Panc1 (cell line): ENCODE data around the gene CLUH. TPM values are rescaled to one million over a fixed set of nuclear protein-coding genes. Genes with fewer than 3 reads are reported as not detected.

Source experiments
- ATAC-seq: fragments of 200-7000 bp; cut with Tn5 transposase; 2 replicates; pipeline ENCODE4 v1.9.1; 2020; ENCODE audit warnings: mild to moderate bottlenecking, moderate library complexity
- Bru-seq: library from RNA; stranded (reverse); fragments of 400-500 nt; gene quantifications from one replicate; lab custom pipeline; 2021; lab: Mats Ljungman, UMichigan
- BruChase-seq, 2 experiments: library from RNA; stranded (reverse); fragments of 400-500 nt; gene quantifications; one replicate each; lab custom pipeline; 2021; lab: Mats Ljungman, UMichigan
- BruUV-seq: library from RNA; stranded (reverse); fragments of 400-500 nt; replicated peaks from 2 replicates; lab custom pipeline; 2021; lab: Mats Ljungman, UMichigan
- CTCF ChIA-PET: fragments of 300-600 bp; sonication (Branson Sonifier 250); formaldehyde crosslinking; loops from one replicate; lab custom pipeline; 2022; ENCODE audit warnings: antibody characterized with exemption; lab: Charles Lee
- POLR2A ChIA-PET: fragments of 300-600 bp; sonication (Branson Sonifier 250); formaldehyde crosslinking; loops from one replicate; lab custom pipeline; 2022; ENCODE audit warnings: antibody characterized with exemption; lab: Charles Lee
- DNase-seq: peaks from one replicate; pipeline ENCODE4 v3.0.0-alpha.2; 2010; ENCODE audit warnings: low read depth, low spot score
- H3K27ac ChIP-seq: 2 replicates; pipeline ENCODE4 v1.5.1; 2011; ENCODE audit warnings: mild to moderate bottlenecking, low read length, inconsistent platforms
- H3K27me3 ChIP-seq: fragments of 200-500 bp; sonication (Bioruptor generic); 2 replicates; pipeline ENCODE4 v1.6.0; 2014; ENCODE audit warnings: low read length, inconsistent platforms; ENCODE audit not compliant: control insufficient read depth, insufficient read depth
- H3K36me3 ChIP-seq: fragments of 200-500 bp; sonication (Bioruptor generic); 2 replicates; pipeline ENCODE4 v1.5.1; 2014; ENCODE audit warnings: inconsistent platforms, mild to moderate bottlenecking, low read length, moderate library complexity; ENCODE audit not compliant: control insufficient read depth, insufficient read depth
- H3K4me1 ChIP-seq: 2 replicates; pipeline ENCODE4 v1.5.1; 2011; ENCODE audit warnings: inconsistent platforms, mild to moderate bottlenecking, low read length, moderate library complexity; ENCODE audit not compliant: control insufficient read depth, insufficient read depth
- H3K4me3 ChIP-seq, 2 experiments: 2 replicates each; pipeline ENCODE4 v1.5.1; 2011 to 2012; ENCODE audit warnings: low read depth in 2 of 2, low read length in 2 of 2, mild to moderate bottlenecking in 2 of 2, inconsistent platforms in 1 of 2, moderate library complexity in 1 of 2
- H3K9me3 ChIP-seq: fragments of 200-500 bp; sonication (Bioruptor generic); 2 replicates; pipeline ENCODE4 v1.5.1; 2014; ENCODE audit warnings: low read depth, mild to moderate bottlenecking, inconsistent platforms, low read length, moderate library complexity; ENCODE audit not compliant: control insufficient read depth, insufficient read depth
- POLR2AphosphoS5 ChIP-seq: IDR thresholded peaks from 2 replicates; pipeline ENCODE4 v1.6.1; 2012; ENCODE audit warnings: mild to moderate bottlenecking, low read depth, low read length, moderate library complexity
- SIN3A ChIP-seq: IDR thresholded peaks from 2 replicates; pipeline ENCODE4 v1.6.1; 2012; ENCODE audit warnings: low read depth, mild to moderate bottlenecking, low read length, moderate library complexity, borderline replicate concordance; ENCODE audit not compliant: insufficient read depth
- TCF7L2 ChIP-seq: IDR thresholded peaks from 2 replicates; pipeline ENCODE4 v1.6.1; 2011; ENCODE audit warnings: mild to moderate bottlenecking, low read depth, low read length, inconsistent platforms
- in situ Hi-C: cut with HindIII; loops from 2 replicates; pipeline ENCODE4 v1.10.0; 2016; ENCODE audit warnings: low sequenced_read_pairs, low pct_unique_long_range_greater_than_20kb
- intact Hi-C: fragments of 100-400 bp; cut with micrococcal nuclease; formaldehyde crosslinking; loops from one replicate; pipeline ENCODE4 v1.10.0; 2022; ENCODE audit not compliant: unreplicated experiment
- long read RNA-seq: library from polyadenylated mRNA; unstranded; transcript quantifications from one replicate; pipeline ENCODE4 v2.0.0, GENCODE V29; 2021; ENCODE audit not compliant: unreplicated experiment
- polyA plus RNA-seq: library from polyadenylated mRNA; unstranded; fragments of >200 nt; gene quantifications from one replicate; pipeline ENCODE4 v1.2.1, GENCODE V29; 2012; ENCODE audit warnings: missing spikeins; ENCODE audit not compliant: insufficient read length
- total RNA-seq: library from RNA; stranded (reverse); gene quantifications from one replicate; pipeline ENCODE4 v1.2.1, GENCODE V29; 2021; ENCODE audit not compliant: unreplicated experiment
- TF ChIP-seq, protein P1 (sequence below), 2 experiments: IDR thresholded peaks; 2 replicates each; pipeline ENCODE4 v1.6.1; 2011 to 2012; ENCODE audit warnings: low read depth in 2 of 2, control low read depth in 1 of 2, low read length in 1 of 2, mild to moderate bottlenecking in 1 of 2, moderate library complexity in 1 of 2; ENCODE audit not compliant: insufficient read depth in 1 of 2
- TF ChIP-seq, protein P2 (sequence below): fragments of 450-650 bp; IDR thresholded peaks from 2 replicates; pipeline ENCODE4 v1.5.1; 2017; ENCODE audit warnings: mild to moderate bottlenecking

Gene CLUH, protein sequence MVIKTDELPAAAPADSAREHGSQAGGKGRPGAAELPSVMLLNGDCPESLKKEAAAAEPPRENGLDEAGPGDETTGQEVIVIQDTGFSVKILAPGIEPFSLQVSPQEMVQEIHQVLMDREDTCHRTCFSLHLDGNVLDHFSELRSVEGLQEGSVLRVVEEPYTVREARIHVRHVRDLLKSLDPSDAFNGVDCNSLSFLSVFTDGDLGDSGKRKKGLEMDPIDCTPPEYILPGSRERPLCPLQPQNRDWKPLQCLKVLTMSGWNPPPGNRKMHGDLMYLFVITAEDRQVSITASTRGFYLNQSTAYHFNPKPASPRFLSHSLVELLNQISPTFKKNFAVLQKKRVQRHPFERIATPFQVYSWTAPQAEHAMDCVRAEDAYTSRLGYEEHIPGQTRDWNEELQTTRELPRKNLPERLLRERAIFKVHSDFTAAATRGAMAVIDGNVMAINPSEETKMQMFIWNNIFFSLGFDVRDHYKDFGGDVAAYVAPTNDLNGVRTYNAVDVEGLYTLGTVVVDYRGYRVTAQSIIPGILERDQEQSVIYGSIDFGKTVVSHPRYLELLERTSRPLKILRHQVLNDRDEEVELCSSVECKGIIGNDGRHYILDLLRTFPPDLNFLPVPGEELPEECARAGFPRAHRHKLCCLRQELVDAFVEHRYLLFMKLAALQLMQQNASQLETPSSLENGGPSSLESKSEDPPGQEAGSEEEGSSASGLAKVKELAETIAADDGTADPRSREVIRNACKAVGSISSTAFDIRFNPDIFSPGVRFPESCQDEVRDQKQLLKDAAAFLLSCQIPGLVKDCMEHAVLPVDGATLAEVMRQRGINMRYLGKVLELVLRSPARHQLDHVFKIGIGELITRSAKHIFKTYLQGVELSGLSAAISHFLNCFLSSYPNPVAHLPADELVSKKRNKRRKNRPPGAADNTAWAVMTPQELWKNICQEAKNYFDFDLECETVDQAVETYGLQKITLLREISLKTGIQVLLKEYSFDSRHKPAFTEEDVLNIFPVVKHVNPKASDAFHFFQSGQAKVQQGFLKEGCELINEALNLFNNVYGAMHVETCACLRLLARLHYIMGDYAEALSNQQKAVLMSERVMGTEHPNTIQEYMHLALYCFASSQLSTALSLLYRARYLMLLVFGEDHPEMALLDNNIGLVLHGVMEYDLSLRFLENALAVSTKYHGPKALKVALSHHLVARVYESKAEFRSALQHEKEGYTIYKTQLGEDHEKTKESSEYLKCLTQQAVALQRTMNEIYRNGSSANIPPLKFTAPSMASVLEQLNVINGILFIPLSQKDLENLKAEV (N-terminal part only)
- total RNA-seq = 119 TPM
- 115 TPM for polyA plus RNA-seq
- percentile 68 among the genes with signal in this experiment for Bru-seq, nascent RNA
- BruChase-seq, experiment 1, labeled RNA remaining after a 2-hour chase = percentile 84 among the genes with signal in this experiment
- percentile 90 among the genes with signal in this experiment for BruChase-seq, experiment 2, labeled RNA remaining after a 6-hour chase
- long read RNA-seq, full-length matches to known transcripts = 2 of 161 reads
- long read RNA-seq, partial matches to known transcripts = 95 of 161 reads
- long read RNA-seq, other reads (novel, unspliced or antisense) = 64 of 161 reads

DNA sequence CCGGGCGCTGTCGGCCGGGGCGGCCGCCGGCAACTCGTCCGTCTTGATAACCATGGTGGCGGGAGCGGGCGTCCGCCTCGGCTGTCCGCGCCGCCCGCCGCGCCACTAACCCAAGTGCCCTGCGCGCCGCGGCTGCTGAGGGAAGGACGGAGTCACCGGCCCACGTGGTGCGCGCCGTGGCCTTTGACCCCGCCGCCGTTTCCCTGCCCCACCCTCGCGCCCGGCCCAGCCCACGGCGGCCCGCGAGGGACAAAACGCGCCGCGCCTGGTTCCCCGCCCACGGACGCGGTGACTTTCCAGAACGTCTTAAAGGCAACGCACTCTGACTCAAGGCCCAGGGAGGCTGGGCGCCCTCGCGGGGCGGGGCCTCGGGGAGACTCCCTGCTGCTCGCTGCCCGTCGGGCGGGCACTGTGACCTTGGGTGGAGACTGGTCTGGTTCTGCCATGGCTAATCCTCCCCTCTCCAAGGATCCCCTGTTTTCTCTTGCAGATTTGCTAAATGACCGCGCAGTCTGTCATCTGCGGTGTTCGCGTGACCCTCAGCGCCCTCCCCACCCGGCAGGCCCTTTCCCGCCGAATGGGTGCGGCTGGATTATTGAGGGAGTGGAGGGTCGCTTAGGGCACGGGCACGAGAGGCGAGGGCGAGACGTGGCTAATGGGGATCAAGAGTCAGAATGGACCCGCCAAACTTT, at the start of gene CLUH:
CLUH (minus strand) TSS at position 157 of the 692 bp plus-strand sequence; CDS start at position 54, 103 bp downstream.
- DNase-seq (peak; percentile 87), ATAC-seq (peak; percentile 91)
- no peaks in the 10 kb centered on the region; the same call in 1 of the 2 replicates for H3K36me3 ChIP-seq
- ChIA-PET POLR2A (no interaction called here), CTCF (no interaction called here)
- in situ Hi-C loops = no loop called here
- H3K27me3 ChIP-seq = no peaks in the 10 kb centered on the region
- H3K4me3 ChIP-seq = peak within 1 kb of the TSS; percentile 73 to 82
- intact Hi-C loops = no loop called here
- H3K4me1 ChIP-seq = peaks cover 24% of the 10 kb centered on the region
- TF ChIP-seq, protein P1, sequence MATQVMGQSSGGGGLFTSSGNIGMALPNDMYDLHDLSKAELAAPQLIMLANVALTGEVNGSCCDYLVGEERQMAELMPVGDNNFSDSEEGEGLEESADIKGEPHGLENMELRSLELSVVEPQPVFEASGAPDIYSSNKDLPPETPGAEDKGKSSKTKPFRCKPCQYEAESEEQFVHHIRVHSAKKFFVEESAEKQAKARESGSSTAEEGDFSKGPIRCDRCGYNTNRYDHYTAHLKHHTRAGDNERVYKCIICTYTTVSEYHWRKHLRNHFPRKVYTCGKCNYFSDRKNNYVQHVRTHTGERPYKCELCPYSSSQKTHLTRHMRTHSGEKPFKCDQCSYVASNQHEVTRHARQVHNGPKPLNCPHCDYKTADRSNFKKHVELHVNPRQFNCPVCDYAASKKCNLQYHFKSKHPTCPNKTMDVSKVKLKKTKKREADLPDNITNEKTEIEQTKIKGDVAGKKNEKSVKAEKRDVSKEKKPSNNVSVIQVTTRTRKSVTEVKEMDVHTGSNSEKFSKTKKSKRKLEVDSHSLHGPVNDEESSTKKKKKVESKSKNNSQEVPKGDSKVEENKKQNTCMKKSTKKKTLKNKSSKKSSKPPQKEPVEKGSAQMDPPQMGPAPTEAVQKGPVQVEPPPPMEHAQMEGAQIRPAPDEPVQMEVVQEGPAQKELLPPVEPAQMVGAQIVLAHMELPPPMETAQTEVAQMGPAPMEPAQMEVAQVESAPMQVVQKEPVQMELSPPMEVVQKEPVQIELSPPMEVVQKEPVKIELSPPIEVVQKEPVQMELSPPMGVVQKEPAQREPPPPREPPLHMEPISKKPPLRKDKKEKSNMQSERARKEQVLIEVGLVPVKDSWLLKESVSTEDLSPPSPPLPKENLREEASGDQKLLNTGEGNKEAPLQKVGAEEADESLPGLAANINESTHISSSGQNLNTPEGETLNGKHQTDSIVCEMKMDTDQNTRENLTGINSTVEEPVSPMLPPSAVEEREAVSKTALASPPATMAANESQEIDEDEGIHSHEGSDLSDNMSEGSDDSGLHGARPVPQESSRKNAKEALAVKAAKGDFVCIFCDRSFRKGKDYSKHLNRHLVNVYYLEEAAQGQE (IDR thresholded peaks at IDR 0.05; ENCODE audit: insufficient read depth in 1 of 2, low read depth in 2 of 2, low read length in 1 of 2) = no peak; a peak in 2 of 4 replicates
- TF ChIP-seq SIN3A (peak; percentile 87; the same call in 1 of the 2 replicates), POLR2AphosphoS5 (peak; percentile 54)
- no peaks in the 10 kb centered on the region for H3K9me3 ChIP-seq
- BruUV-seq = no TSS peak
- peak within 1 kb of the TSS; percentile 92 for H3K27ac ChIP-seq

DNA sequence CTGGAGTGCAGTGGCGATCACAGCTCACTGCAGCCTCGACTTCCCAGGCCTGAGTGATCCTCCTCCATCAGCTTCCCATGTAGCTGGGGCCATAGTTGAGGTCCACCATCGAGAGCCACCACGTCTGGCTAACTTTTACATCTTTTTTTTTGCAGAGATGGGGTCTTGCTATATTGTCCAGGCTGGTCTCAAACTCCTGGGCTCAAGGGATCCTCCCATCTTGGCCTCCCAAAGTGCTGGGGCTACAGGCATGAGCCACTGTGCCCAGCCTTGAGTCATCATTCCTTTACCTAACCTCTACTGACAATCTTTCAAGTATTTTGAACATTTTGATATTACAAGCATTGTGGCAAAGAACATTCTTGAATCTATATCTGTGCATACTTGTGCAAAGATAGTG, 47.3 kb upstream of the CLUH start:
- CTCF ChIA-PET = no interaction called here
- H3K27me3 ChIP-seq = no peaks in the 10 kb centered on the region; the same call in 1 of the 2 replicates
- H3K9me3 ChIP-seq = no peaks in the 10 kb centered on the region
- no peaks in the 10 kb centered on the region for H3K4me1 ChIP-seq
- H3K36me3 ChIP-seq = no peaks in the 10 kb centered on the region
- H3K27ac ChIP-seq = no peak overlapping the region
- intact Hi-C loops = no loop called here
- in situ Hi-C loops = no loop called here
- TF ChIP-seq, protein P2, sequence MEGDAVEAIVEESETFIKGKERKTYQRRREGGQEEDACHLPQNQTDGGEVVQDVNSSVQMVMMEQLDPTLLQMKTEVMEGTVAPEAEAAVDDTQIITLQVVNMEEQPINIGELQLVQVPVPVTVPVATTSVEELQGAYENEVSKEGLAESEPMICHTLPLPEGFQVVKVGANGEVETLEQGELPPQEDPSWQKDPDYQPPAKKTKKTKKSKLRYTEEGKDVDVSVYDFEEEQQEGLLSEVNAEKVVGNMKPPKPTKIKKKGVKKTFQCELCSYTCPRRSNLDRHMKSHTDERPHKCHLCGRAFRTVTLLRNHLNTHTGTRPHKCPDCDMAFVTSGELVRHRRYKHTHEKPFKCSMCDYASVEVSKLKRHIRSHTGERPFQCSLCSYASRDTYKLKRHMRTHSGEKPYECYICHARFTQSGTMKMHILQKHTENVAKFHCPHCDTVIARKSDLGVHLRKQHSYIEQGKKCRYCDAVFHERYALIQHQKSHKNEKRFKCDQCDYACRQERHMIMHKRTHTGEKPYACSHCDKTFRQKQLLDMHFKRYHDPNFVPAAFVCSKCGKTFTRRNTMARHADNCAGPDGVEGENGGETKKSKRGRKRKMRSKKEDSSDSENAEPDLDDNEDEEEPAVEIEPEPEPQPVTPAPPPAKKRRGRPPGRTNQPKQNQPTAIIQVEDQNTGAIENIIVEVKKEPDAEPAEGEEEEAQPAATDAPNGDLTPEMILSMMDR = no peak
- TF ChIP-seq, protein P1 (IDR thresholded peaks at IDR 0.05; ENCODE audit: insufficient read depth in 1 of 2, low read depth in 2 of 2, low read length in 1 of 2) = no peak
- TF ChIP-seq SIN3A (no peak), POLR2AphosphoS5 (no peak), TCF7L2 (no peak)
- POLR2A ChIA-PET = no interaction called here
- DNase-seq (no peak), ATAC-seq (no peak)
- H3K4me3 ChIP-seq = no peak overlapping the region
- BruUV-seq = no TSS peak
